HG02588 (cell line): ENCODE results near the gene DEFB119.
"Not testable (repeated sequence)": the region's sequence is repeated elsewhere in the genome, so short reads cannot be mapped to it uniquely, and the experiment has no call there.

Source experiments
- ATAC-seq: cut with Tn5 transposase; IDR thresholded peaks from one replicate; pipeline ENCODE4 v1.9.1; 2021; ENCODE audit warnings: mild to moderate bottlenecking, moderate library complexity; ENCODE audit not compliant: unreplicated experiment

DEFB119 gene, protein sequence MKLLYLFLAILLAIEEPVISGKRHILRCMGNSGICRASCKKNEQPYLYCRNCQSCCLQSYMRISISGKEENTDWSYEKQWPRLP

DNA sequence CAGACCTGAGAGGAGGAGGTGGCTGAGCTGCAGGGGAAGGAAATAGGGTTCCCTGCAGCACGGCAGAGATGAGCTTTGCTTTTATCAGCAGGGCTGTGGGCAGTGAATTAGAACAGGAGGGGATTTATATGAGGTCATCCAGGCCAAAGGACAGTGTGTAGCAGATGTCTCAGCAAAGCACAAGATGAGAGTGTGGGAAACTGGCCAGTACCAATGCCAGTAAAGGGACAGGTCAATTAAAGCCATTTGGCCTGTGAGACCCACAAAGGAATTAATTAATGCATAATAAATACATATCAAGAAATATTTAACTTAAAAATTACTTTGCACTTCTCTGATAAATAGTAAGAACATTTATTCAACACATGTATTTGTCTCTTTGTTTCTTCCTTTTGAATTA lies at the start of gene DEFB119:
Gene DEFB119, minus strand, starts transcription at position 101 of the 400 bp plus-strand sequence. CDS start 107 bp downstream, outside the sequence.
- no peak for ATAC-seq

DNA sequence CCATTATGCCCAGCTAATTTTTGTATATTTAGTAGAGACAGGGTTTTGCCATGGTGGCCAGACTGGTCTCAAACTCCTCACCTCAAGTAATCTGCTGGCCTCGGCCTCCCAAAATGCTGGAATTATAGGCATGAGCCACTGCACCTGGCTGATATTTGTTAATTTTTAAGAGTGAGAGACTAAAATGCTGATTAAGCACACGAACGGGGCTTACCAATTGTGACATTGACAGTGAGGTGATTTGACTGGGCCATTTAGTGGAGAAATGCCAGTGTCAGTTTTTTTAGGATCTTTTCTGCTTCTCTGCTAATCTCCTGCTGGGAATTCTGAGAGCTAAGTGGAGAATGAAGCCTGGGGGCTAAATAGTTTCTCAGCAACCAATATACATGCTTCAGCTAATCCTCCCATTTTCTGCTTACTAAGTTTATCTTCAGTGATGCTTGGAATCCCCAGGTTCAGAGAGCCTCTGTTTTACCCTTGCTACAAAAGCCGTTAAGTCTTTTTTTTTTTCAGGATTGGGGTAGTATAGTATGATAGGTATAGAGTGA lies 40.3 kb upstream of the DEFB119 start:
- ATAC-seq = no peak

DNA sequence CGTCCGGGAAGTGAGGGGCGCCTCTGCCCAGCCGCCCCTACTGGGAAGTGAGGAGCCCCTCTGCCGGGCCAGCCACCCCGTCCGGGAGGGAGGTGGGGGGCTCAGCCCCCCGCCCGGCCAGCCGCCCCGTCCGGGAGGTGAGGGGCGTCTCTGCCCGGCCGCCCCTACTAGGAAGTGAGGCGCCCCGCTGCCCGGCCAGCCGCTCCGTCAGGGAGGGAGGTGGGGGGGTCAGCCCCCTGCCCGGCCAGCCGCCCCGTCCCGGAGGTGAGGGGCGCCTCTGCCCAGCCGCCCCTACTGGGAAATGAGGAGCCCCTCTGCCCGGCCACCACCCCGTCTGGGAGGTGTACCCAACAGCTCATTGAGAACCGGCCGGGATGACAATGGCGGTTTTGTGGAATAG lies 37.2 kb upstream of the DEFB119 start:
- ATAC-seq = not testable (repeated sequence)

DNA sequence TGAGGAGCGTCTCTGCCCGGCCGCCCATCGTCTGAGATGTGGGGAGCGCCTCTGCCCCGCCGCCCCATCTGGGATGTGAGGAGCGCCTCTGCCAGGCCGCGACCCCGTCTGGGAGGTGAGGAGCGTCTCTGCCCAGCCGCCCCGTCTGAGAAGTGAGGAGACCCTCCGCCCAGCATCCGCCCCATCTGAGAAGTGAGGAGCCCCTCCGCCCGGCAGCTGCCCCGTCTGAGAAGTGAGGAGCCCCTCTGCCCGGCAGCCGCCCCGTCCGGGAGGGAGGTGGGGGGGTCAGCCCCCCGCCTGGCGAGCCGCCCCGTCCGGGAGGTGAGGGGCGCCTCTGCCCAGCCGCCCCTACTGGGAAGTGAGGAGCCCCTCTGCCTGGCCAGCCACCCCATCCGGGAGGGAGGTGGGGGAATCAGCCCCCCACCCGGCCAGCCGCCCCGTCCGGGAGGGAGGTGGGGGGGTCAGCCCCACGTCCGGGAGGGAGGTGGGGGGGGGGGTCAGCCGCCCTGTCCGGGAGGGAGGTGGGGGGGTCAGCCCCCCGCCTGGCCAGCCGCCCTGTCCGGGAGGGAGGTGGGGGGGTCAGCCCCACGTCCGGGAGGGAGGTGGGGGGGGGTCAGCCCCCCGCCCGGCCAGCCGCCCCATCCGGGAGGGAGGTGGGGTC lies 36.6 kb upstream of the DEFB119 start:
- not testable (repeated sequence) for ATAC-seq

DNA sequence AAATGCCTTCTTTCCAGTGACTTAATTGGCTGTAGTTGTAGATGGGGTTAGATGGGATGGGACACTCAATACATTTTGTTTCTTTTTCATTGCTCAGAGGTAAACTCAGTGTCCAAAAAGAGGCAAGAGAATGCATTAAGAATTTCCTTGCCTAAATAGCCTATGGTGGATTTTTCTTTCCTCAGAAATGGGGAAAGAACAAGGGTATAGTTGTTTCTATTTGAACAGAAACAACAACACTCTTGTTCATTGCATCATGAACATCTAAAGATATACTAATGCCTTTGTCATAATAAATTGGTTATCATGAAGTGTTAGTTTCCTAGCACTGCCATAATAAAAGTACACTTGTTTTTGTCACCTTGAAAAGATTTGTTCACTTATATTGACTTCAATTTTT lies 35.4 kb upstream of the DEFB119 start:
- ATAC-seq = no peak

DNA sequence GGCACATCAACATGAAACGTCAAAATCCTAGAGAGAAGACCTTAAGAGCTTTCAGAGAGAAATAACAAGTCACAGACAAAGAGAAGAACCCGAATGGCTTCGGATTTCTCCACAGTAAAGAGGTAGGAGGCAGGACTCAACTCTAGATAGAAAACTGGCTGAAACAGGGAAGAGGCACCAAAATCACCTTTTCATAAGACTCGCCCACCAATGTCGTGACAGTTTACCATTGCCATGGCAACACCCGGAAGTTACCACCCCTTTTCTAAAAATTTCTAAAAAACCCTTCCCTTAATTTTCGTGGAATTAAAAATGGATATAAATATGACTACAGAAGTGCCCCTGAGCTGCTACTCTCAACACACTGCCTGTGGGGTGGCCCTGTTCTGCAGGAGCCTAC lies 27.9 kb upstream of the DEFB119 start:
- ATAC-seq = no peak

DNA sequence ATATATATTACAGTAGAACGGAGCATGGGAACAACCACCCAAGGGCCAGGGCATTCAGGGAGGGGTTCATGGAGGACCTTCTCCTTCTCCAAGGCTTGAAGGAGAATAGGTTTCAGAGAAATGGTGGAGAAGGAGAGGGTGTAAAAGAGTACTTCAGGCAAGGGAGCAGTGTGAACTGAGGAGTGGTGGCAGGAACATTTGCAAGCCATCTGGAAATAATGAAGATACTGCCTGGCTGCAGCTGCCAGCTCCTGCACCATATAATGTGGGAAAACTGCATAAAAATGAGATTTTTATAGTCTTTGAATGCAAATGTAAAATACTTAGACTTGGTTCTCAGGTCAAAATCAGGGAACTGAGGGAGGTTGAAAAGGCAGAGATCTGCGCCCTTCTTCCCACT lies 25.3 kb upstream of the DEFB119 start:
- no peak for ATAC-seq

DNA sequence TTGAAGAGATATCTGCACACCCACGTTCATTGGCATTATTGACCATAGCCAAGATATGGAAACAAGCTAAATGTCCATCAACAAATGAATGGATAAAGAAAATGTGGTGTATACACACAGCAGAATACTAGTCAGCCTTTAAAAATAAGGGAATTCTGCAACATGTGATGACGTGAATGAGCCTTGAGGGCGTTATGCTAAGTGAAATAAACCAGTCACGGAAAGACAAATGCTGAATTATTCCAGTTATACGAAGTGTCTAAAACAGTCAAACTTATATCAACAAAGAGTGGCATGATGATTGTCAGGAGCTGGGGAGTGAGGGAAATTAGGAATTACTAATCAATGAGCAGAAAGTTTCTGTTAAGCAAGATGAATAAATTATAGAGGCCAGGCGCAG lies 24.0 kb upstream of the DEFB119 start:
- ATAC-seq = no peak

DNA sequence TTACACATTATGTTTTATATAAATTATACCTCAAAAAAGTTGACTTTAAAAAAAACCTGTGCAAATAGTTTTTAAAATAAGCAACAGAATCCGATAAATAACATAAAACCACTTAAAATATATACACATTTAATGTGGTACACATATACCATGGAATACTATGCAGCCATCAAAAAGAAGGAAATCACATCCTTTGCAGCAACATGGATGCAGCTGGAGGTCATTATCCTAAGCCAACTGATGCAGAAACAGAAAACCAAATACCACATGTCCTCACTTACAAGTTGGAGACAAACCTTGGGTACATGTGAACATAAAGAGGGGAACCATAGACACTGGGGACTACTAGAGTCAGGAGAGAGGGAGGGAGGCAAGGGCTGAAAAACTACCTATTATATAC lies 19.6 kb upstream of the DEFB119 start:
- ATAC-seq = no peak

DNA sequence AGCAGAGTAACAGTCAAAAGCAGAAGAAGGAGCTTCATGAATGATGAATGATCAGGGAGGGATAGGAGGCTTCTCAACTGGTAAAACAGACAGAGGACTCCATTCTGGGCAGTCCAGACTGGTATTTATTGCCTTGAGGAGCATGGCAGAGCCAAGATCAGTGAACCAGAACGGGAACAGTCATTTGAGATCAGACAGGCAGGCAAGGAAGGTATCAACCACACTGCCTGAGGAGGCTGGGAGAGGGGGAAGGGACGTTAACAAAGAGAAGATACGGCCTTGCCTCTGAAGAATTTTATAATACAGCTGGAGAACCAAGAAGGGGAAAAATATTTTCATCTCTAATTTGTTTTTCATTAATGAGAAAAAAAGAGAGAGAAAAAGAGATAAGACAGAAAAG lies 15.7 kb upstream of the DEFB119 start, which contains the start of gene DEFB121:
Gene DEFB121, minus strand, starts transcription at position 101 of the 400 bp plus-strand sequence. Its CDS starts 63 bp downstream, at position 38.
- ATAC-seq = no peak

DNA sequence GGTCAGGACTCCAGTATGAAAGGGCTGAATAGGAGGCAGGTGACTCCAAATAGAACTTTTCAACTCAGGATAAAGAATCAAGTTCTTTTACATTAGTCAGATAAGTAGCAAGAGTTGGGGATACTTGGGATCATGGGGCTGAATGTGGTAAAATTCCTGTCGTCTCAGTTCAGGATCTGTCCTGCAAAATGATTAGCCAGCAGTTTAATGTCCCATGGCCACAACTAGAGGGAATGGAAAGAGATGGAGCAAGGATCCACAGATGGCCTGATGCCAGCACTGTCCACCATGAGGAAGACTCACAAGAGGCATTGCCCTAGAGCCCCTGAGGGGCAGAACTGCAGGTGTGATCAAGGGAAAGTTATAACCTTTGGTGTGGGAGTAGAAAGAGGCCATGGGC lies 13.5 kb upstream of the DEFB119 start:
- no peak for ATAC-seq

DNA sequence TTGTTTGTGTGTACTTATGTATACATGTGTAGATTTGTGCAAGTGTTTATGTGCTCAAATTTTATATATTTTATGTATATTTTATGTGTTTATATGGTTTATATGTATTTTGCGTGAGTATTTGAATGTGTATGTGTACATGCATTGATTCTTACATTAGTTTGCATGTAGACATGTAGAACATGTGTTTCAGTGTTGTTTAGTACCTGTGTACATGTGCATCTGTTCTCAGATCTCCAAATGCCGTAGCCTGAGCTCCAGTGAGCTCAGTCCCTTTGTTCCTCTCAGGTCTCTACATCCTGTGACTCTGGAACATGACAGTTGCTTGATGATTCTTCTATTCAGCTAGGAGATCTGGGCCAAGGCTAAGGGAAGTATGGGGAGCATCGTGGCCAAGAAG lies 4.5 kb upstream of the DEFB119 start:
- no peak for ATAC-seq

DNA sequence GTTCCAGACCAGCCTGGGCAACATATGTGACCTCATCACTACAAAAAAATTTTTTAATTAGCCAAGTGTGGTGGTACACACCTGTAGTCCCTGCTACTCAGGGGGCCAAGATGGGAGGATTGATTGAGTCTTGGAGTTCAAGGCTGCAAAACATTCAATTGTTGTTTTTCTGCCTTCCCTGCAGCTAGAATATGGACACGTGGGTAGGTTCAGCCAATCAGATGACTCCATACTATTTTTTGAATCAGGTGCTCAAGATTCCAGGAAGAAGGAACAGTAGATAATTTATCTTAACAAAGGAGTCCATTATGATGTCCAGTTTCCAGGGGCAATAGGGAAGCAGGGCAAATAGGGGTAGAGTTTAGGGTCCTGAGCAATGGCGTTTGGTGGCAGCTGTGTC lies 2.4 kb upstream of the DEFB119 start:
- ATAC-seq = no peak

DNA sequence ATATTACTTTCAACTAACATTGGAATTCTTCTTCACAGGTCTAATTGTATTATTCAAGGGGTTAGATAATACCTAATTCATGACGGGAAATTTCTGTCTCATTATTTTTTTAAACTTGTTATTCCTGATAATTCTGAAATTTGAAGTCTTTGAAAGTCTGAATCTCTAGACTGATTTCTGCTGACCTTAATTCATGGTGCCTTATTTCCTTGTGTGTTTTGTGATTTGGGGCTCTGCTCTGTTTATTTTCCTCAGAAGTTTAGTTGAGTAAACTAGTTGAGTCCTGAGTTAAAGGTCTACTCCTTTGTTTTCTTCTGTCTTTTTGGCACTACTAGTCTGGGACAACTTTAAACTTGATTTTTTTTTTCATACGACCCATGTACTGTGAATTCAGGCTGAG lies 16.0 kb downstream of the DEFB119 start:
- ATAC-seq = no peak

DNA sequence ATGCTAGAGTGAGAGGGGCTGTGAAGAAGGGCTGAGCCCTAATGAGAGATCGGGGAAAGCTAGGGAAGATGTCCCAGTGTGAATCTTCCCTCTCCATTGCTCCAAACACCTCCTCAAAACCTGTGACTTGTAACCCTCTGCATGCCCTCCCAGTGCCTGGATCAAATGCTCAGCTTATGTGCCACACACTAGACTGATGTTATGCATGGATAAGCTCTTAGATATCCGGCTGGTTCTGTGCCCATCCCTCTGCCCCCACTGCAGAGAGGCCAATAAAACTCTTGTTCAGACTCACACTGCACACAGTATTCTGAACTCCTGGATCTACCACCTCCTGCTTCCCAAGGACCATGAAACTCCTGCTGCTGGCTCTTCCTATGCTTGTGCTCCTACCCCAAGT lies 22.1 kb downstream of the DEFB119 start, which contains the start of gene DEFB118:
Gene DEFB118, plus strand, starts transcription at position 301 of the 400 bp plus-strand sequence. Its CDS starts 50 bp downstream, at position 351.
- ATAC-seq = no peak

DNA sequence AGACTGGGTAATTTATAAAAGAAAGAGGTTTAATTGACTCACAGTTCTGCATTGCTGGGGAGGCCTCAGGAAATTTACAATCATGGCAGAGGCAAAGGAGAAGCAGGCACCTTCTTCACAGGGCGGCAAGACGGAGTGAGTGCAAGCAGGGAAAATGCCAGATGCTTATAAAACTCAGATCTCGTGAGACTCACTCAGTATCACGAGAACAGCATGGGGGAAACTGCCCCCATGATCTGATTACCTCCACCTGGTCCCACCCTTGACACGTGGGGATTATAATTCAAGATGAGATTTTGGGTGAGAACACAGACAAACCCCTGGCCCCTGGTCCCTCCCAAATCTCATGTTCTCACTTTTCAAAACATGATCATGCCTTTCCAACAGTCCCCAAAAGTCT lies 26.1 kb downstream of the DEFB119 start:
- ATAC-seq = not testable (repeated sequence)

DNA sequence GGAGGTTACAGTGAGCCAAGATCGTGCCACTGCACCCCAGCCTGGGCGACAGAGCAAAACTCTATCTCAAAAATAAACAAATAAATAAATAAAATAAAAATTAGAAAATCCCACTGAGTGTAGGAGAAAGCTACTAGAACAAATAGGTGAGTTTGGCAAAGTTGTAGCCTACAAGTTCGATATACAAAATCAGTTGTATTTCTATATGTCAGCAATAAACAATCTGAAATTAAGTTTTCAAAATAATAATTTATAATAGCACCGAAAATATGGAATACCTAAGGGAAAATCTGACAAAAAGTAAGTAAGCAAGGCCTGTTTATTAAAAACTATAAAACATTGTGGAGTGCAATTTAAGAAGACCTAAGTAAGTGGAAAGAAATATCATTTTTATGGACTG lies 27.1 kb downstream of the DEFB119 start:
- ATAC-seq = no peak

DNA sequence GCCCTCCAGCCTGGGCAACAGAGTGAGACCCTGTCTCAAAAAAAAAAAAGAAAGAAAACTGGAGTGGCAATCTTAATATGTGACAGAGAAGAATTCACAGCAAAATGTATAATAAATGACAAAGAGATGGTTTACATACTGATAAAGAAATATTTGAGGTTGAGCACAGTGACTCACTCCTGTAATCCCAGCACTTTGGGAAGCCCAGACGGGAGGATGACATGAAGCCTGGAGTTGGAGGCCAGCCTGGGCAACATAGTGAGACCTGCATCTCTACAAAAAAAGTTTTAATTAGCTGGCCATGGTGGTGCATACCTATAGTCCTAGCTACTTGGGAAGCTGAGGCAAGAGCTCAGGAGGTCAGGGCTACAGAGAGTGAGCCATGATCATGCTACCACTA lies 34.4 kb downstream of the DEFB119 start:
- ATAC-seq = no peak

DNA sequence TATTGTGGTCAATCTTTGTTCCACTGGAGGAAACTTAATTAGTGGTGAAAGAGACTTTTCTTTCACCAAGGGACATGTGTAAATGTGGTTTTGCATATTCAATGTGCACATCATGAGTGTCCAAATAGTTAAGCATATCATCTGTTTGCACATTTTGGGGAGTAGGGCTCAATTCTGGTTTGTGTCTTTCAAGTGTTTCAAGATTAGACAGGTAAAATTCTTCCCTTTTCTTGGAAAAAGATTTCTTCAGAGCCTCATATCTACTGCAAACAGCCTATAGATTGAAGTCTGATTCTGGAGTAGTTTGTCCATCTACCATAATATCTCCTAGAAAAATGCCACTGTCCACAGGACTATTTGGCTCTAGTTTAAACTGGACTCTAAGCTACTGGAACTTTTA lies 48.9 kb downstream of the DEFB119 start:
- ATAC-seq = no peak

DNA sequence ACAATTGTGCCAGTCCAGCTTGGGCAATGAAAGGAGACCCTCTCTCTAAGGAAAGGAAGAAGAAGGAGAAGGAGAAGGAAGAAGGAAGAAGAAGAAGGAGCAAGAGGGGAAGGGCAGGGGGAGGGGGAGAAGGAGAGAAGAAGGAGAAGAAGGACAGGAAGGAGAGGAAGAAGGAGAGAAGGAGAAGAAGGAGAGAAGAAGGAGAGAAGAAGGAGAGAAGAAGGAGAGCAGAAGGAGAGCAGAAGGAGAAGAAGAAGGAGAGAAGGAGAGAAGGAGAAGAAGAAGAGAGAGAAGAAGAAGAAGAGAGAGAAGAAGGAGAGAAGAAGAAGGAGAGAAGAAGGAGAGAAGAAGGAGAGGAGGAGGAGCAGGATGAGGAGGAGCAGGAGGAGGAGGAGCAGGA lies 59.5 kb downstream of the DEFB119 start:
- no peak for ATAC-seq
